GM21619 (cell line): ENCODE data around the gene AFP.

ENCODE experiments used
- ATAC-seq: cut with Tn5 transposase; IDR thresholded peaks from one replicate; pipeline ENCODE4 v1.9.1; 2021; ENCODE audit not compliant: unreplicated experiment

AFP gene

GRCh38 chr4:73413294-73413755 lies 22.7 kb upstream of the AFP start:
- no peak for ATAC-seq

DNA sequence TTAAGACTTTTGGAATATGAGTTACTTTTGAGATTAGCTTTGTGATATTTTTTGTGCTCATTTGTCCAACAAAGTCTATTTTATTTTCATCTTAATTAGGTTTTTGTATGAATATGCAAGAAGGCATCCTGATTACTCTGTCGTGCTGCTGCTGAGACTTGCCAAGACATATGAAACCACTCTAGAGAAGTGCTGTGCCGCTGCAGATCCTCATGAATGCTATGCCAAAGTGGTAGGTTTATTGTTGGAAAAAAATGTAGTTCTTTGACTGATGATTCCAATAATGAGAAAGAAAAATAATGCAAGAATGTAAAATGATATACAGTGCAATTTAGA lies 21.1 kb upstream of the AFP start:
- ATAC-seq = no peak

- ATAC-seq = no peak
These were observed 20.2 kb upstream of the AFP start for GRCh38 chr4:73415807-73416238.

DNA sequence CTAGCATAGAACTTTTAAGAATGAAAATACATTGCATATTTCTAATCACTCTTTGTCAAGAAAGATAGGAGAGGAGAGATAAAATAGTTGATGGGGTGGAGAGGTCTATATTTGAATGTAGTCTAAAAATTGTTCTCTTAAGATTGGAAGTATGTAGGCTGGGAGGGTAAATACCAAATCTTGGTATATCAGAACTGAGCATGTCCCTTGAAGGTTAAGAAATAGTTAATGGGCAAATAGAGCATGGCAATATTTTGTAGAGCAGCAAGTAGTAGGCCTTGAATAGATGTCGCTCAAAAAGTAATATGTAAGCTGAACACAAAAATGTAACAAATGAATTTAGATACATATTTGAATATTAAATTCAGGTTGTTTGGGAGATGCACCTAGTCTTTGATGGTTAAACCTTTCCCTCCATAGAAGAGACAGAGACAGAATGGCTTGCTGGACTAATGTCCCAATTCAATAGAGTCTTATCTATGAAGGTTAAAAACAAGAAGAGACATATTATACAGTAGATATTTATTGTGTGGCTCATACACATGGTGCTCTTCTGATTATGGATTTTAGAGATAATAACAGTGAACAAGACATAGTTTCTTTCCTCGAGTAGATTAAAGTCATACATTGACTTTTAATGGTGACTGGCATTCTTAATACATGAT lies 19.5 kb upstream of the AFP start:
- ATAC-seq = no peak

- no peak for ATAC-seq
These were observed 18.7 kb upstream of the AFP start for GRCh38 chr4:73417342-73417741.

DNA sequence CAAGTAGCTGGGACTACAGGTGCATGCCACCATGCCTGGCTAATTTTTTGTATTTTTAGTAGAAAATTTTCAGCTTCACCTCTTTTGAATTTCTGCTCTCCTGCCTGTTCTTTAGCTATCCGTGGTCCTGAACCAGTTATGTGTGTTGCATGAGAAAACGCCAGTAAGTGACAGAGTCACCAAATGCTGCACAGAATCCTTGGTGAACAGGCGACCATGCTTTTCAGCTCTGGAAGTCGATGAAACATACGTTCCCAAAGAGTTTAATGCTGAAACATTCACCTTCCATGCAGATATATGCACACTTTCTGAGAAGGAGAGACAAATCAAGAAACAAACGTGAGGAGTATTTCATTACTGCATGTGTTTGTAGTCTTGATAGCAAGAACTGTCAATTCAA lies 18.0 kb upstream of the AFP start:
- ATAC-seq = no peak

DNA sequence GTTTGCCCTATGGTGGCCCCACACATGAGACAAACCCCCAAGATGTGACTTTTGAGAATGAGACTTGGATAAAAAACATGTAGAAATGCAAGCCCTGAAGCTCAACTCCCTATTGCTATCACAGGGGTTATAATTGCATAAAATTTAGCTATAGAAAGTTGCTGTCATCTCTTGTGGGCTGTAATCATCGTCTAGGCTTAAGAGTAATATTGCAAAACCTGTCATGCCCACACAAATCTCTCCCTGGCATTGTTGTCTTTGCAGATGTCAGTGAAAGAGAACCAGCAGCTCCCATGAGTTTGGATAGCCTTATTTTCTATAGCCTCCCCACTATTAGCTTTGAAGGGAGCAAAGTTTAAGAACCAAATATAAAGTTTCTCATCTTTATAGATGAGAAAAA lies 17.3 kb upstream of the AFP start:
- ATAC-seq = no peak

DNA sequence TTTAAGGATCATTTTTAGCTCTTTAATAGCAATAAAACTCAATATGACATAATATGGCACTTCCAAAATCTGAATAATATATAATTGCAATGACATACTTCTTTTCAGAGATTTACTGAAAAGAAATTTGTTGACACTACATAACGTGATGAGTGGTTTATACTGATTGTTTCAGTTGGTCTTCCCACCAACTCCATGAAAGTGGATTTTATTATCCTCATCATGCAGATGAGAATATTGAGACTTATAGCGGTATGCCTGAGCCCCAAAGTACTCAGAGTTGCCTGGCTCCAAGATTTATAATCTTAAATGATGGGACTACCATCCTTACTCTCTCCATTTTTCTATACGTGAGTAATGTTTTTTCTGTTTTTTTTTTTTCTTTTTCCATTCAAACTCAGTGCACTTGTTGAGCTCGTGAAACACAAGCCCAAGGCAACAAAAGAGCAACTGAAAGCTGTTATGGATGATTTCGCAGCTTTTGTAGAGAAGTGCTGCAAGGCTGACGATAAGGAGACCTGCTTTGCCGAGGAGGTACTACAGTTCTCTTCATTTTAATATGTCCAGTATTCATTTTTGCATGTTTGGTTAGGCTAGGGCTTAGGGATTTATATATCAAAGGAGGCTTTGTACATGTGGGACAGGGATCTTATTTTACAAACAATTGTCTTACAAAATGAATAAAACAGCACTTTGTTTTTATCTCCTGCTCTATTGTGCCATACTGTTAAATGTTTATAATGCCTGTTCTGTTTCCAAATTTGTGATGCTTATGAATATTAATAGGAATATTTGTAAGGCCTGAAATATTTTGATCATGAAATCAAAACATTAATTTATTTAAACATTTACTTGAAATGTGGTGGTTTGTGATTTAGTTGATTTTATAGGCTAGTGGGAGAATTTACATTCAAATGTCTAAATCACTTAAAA lies 16.6 kb upstream of the AFP start:
- no peak for ATAC-seq

- no peak for ATAC-seq
These were observed 15.4 kb upstream of the AFP start for GRCh38 chr4:73420615-73421014.

GRCh38 chr4:73421708-73422457 lies 14.1 kb upstream of the AFP start:
- no peak for ATAC-seq

DNA sequence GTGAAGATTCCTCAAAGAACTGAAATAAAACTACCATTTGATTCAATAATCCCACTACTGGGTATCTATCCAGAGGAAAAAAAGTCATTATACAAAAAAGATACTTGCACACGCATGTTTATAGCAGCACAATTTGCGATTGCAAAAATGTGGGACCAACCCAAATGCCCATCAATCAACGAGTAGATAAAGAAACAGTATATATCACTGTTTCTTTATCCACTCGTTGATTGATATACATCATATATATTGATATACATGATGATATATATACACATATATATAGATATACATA lies 13.6 kb upstream of the AFP start:
- no peak for ATAC-seq

DNA sequence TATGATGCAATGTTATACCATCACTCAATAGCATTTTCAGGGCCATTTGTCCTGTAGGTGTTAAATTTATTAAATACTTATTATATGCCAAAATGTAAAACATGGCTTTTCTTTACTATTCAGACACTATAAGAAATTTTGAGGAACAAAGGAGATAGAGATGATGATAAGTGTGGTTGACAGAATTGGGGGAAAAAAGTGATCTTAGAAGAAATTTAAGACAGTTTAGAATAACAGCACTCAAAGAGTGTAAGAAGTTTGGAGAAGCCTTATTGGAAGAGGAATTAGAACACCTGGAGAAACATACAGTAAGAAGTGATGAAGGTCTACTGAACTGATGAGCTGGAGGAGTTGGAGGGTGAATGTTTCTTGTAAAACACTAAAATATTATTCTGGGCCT lies 12.8 kb upstream of the AFP start:
- ATAC-seq = no peak

DNA sequence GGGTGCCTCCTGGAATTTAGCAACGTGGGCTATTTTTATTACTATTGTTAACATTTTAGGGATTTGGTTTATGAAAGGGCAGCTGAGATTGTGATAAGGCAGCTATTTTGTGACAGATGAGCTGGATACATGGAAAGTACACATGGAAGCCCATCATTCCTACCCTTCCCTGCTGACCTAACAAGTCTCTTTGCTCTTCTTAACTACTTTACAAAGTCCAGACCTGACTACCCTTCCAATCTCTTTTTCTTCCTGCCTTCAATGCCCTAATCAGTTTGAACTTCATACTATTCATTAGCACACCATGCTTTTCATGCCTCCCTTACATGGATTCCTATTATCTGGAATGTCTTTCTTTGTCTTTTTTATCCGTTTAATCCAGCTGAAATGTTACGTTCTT lies 9.4 kb upstream of the AFP start:
- ATAC-seq = no peak

GRCh38 chr4:73429118-73429517 lies 6.9 kb upstream of the AFP start:
- no peak for ATAC-seq

GRCh38 chr4:73429826-73430587 lies 6.0 kb upstream of the AFP start:
- ATAC-seq = no peak

DNA sequence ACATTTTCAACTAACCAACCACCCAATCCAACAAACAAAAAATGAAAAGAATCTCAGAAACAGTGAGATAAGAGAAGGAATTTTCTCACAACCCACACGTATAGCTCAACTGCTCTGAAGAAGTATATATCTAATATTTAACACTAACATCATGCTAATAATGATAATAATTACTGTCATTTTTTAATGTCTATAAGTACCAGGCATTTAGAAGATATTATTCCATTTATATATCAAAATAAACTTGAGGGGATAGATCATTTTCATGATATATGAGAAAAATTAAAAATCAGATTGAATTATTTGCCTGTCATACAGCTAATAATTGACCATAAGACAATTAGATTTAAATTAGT lies 4.2 kb upstream of the AFP start:
- no peak for ATAC-seq

GRCh38 chr4:73432169-73433000 lies 3.6 kb upstream of the AFP start:
- ATAC-seq = no peak

DNA sequence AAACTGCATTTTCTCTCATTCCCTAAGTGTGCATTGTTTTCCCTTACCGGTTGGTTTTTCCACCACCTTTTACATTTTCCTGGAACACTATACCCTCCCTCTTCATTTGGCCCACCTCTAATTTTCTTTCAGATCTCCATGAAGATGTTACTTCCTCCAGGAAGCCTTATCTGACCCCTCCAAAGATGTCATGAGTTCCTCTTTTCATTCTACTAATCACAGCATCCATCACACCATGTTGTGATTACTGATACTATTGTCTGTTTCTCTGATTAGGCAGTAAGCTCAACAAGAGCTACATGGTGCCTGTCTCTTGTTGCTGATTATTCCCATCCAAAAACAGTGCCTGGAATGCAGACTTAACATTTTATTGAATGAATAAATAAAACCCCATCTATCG lies 2.9 kb upstream of the AFP start:
- no peak for ATAC-seq

DNA sequence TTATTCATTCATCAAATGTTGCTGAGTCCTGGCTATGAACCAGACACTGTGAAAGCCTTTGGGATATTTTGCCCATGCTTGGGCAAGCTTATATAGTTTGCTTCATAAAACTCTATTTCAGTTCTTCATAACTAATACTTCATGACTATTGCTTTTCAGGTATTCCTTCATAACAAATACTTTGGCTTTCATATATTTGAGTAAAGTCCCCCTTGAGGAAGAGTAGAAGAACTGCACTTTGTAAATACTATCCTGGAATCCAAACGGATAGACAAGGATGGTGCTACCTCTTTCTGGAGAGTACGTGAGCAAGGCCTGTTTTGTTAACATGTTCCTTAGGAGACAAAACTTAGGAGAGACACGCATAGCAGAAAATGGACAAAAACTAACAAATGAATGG lies 1.7 kb upstream of the AFP start:
- peak; percentile 61 for ATAC-seq
